Right atrium auricular region (tissue), 2 donors: ENCODE results near the gene SOCS7. TPM values are rescaled to one million over a fixed set of nuclear protein-coding genes. Genes with fewer than 3 reads are reported as not detected.

ENCODE experiments used
- DNase-seq: peaks from one replicate; pipeline ENCODE4 v3.0.0-alpha.2; 2019; ENCODE audit warnings: low spot score
- H3K27ac ChIP-seq, 2 donors: fragments of 200-600 bp; sonication (generic); 1 replicate in 1 of 2; 2 replicates in 1 of 2; pipeline ENCODE4 v1.5.1; 2016 to 2019
- H3K27me3 ChIP-seq, 2 donors: fragments of 200-600 bp; sonication (generic); one replicate each; pipeline versions ENCODE4 v1.5.1 to v1.6.0; 2017 to 2019
- H3K36me3 ChIP-seq: fragments of 200-600 bp; sonication (generic); one replicate; pipeline ENCODE4 v1.5.1; 2016
- H3K4me1 ChIP-seq, 2 donors: fragments of 200-600 bp; sonication (generic); one replicate each; pipeline versions ENCODE4 v1.5.1 to v1.6.0; 2017 to 2019
- H3K4me3 ChIP-seq, 2 donors: fragments of 200-600 bp; sonication (generic); 1 replicate in 1 of 2; 2 replicates in 1 of 2; pipeline ENCODE4 v1.5.1; 2017 to 2019; ENCODE audit warnings: mild to moderate bottlenecking in 1 of 2, moderate library complexity in 1 of 2
- H3K9me3 ChIP-seq, 2 donors: fragments of 200-600 bp; sonication (generic); one replicate each; pipeline ENCODE4 v1.5.1; 2019
- total RNA-seq, 2 donors: library from RNA; depleted of rRNA; stranded (reverse); fragments of >200 nt; gene quantifications; one replicate each; pipeline ENCODE4 v1.1.0, GENCODE V29; 2016
- TF ChIP-seq, protein P1 (sequence below), 2 donors: fragments of 200-600 bp; sonication (generic); IDR thresholded peaks; one replicate each; pipeline ENCODE4 v1.5.1; 2019; ENCODE audit warnings: antibody characterized with exemption in 2 of 2

The SOCS7 gene
- total RNA-seq, 2 donors from 2014 or later: 12.2 to 14.8 TPM

DNA sequence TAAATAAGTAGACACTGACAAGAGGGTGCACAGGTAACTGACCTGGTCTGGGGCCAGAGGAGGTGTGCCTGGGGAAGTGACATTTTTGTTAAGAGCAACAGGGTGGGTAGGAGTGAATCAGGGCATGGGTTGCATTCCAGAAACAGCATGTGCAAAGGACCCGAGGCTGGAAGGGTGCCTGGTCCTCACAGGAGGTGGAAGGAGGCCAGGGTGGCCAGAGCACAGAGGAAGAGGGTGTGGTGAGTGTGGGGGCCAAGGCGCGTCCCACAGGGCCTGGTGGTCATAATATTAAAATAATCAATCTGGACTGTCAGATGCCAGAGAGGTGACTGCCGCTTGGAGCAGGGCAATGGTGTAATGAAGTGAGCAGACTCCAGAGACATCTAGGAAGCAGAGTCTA lies 90.9 kb downstream of the SOCS7 start:
- Histone ChIP-seq H3K36me3 (peaks cover 3% of the 10 kb centered on the region), H3K9me3 (no peaks in the 10 kb centered on the region), H3K4me1 (peaks cover 0 to 62% of the 10 kb centered on the region in 2 donors), H3K27ac (peak overlapping the region; percentile 73 to 84), H3K4me3 (no peak overlapping the region), H3K27me3 (no peaks in the 10 kb centered on the region)
- DNase-seq: no peak
- TF ChIP-seq, protein P1, sequence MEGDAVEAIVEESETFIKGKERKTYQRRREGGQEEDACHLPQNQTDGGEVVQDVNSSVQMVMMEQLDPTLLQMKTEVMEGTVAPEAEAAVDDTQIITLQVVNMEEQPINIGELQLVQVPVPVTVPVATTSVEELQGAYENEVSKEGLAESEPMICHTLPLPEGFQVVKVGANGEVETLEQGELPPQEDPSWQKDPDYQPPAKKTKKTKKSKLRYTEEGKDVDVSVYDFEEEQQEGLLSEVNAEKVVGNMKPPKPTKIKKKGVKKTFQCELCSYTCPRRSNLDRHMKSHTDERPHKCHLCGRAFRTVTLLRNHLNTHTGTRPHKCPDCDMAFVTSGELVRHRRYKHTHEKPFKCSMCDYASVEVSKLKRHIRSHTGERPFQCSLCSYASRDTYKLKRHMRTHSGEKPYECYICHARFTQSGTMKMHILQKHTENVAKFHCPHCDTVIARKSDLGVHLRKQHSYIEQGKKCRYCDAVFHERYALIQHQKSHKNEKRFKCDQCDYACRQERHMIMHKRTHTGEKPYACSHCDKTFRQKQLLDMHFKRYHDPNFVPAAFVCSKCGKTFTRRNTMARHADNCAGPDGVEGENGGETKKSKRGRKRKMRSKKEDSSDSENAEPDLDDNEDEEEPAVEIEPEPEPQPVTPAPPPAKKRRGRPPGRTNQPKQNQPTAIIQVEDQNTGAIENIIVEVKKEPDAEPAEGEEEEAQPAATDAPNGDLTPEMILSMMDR (IDR thresholded peaks at IDR 0.05): no peak

DNA sequence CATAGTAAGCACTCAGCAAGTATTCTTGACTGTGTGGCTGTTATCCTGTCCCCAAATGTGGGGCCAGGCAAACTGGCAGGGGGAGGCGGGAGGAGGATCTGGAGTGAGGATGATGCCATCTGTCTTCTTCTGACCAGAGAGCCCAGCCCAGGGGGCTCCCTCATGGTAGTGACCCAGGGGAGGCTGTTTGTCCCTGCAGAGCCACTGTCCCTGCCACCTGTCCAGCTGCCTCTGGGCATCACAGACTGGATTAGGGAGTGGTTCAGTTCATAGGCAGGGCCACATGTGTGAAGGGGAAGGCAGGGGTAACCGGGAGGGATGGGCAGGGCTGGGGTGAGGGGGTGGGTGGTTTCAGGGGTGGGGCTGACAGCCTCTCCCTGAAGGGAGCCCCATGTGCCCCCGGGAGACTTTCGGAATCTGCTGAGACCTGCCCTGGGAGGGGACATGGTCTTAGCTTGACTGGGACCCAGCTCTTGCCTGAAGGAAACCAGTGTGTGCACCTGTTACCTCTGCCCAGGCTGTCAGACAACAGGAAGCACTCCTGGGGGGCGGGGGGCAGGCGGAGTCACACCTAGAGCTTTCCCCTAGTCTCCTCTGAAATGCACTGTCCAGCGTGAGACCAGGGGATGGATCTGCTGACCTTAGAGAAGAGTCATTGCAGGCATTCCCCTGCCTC lies 91.8 kb downstream of the SOCS7 start:
- Histone ChIP-seq H3K4me1 (peaks cover 0 to 72% of the 10 kb centered on the region in 2 donors), H3K27me3 (no peaks in the 10 kb centered on the region), H3K36me3 (no peaks in the 10 kb centered on the region), H3K4me3 (no peak overlapping the region), H3K9me3 (no peaks in the 10 kb centered on the region), H3K27ac (peak overlapping the region; percentile 73 to 84)
- TF ChIP-seq, protein P1 (IDR thresholded peaks at IDR 0.05): no peak
- DNase-seq: no peak

DNA sequence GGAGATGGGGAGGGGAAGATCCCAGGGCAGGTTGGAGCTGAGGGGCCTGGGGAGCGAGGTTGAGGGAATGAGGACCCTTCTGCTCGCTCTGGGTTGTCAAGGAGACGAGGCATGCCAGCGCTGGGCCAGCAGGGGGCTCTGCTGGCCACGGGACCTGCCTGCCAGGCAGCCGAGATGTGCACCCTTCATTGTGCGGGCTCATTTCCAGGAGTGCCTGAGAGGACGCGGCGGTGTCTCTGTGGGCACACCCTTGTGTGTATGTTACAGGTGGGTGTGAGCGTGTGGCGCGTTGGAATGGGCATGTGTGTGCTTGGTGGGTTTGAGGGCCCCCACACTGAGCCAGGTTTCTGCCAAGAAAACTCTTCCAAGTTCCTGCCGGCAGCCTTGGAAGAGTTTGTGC lies 92.5 kb downstream of the SOCS7 start:
- no peak overlapping the region for H3K4me3 ChIP-seq
- H3K4me1 ChIP-seq: peaks cover 0 to 73% of the 10 kb centered on the region in 2 donors
- H3K36me3 ChIP-seq: no peaks in the 10 kb centered on the region
- no peaks in the 10 kb centered on the region for H3K27me3 ChIP-seq
- DNase-seq: peak; percentile 78
- TF ChIP-seq, protein P1 (IDR thresholded peaks at IDR 0.05): peak; percentile 91 to 92
- H3K27ac ChIP-seq: peak overlapping the region; percentile 73 to 84
- H3K9me3 ChIP-seq: no peaks in the 10 kb centered on the region

DNA sequence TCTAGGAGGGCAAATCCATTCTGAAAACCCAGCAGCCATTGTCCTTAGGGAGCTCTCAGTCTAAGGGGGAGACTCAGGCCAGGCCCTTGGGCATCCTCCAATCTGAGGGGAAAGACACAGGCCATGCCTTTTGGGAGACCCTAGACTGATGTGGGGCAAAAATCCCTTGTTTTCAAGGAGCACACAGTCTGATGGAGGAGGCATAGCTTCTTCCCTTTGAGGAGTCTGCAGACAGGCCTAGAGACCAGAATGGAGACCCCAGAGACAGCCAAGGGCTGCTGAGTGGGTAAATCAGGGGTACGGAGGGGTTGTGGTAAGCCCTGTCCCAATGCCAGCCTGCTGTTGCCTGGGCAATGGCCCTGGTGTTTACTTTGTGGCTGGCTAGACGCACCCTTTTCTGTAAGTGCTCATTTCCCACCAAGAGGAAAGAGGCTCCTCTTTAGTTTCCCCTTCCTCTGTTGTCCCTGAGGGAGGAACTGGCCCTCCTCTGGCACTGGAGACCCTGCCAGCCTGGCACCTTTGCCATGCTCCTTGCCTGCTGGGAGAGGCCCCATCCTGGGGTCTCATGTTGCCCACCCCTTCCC lies 96.0 kb downstream of the SOCS7 start:
- no peaks in the 10 kb centered on the region for H3K27me3 ChIP-seq
- H3K4me3 ChIP-seq: no peak overlapping the region
- DNase-seq: no peak
- peaks cover 6 to 73% of the 10 kb centered on the region in 2 donors for H3K4me1 ChIP-seq
- TF ChIP-seq, protein P1 (IDR thresholded peaks at IDR 0.05): no peak
- H3K9me3 ChIP-seq: no peaks in the 10 kb centered on the region
- H3K36me3 ChIP-seq: no peaks in the 10 kb centered on the region
- H3K27ac ChIP-seq: peak overlapping the region; percentile 60 to 80

DNA sequence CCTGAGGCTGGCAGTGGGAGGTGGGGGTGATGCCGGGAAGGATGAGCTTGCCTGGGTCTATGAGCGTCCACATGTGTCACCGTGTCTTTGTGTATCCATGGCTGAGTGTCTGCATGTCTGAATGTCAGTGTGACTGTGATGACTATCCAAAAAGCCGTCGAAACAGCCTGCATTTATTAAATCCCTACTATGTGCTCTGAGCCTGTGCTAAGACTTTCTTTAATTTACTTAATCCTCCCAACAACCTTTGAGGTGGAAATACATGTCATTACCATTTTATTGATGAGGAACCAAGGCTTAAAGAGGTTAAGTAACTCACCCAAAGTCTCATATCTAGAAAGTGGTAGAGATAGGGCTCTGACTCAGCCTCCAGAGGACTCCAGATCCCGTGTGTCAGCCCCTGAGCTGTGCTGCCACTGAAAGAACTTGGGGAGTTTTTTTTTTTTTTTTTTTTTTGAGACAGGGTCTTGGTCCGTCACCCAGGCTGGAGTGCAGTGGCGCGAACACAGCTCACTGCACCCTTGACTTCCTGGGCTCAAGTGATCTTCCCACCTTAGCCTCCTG lies 96.6 kb downstream of the SOCS7 start:
- Histone ChIP-seq H3K4me3 (no peak overlapping the region), H3K27me3 (no peaks in the 10 kb centered on the region), H3K36me3 (no peaks in the 10 kb centered on the region), H3K27ac (peak overlapping the region; percentile 60 to 80), H3K9me3 (no peaks in the 10 kb centered on the region), H3K4me1 (peaks cover 6 to 73% of the 10 kb centered on the region in 2 donors)
- DNase-seq: no peak
- TF ChIP-seq, protein P1 (IDR thresholded peaks at IDR 0.05): no peak
